ENCODE data around the gene GGCX.

- no peak for TF ChIP-seq ZNF121 (tag by site-specific recombination; IDR thresholded peaks at IDR 0.05)
- no peak for TF ChIP-seq CTCF (tag by site-specific recombination; IDR thresholded peaks at IDR 0.05)
- TF ChIP-seq ZBTB17 (tag by site-specific recombination; IDR thresholded peaks at IDR 0.05): no peak
- TF ChIP-seq ZNF747 (tag by site-specific recombination; IDR thresholded peaks at IDR 0.05): no peak
- TF ChIP-seq ZNF280D (tag by site-specific recombination; IDR thresholded peaks at IDR 0.05): no peak
- TF ChIP-seq ZNF248 (tag by site-specific recombination; IDR thresholded peaks at IDR 0.05): no peak
- no peak for TF ChIP-seq MEIS1 (CRISPR knock-in tag; IDR thresholded peaks at IDR 0.05; ENCODE audit: borderline replicate concordance)
- TF ChIP-seq ZNF146 (tag by site-specific recombination; IDR thresholded peaks at IDR 0.05): no peak
- TF ChIP-seq ZBTB21 (tag by site-specific recombination; IDR thresholded peaks at IDR 0.05): no peak
Measured at GRCh38 chr2:85582492-85582891, 21.2 kb upstream of the GGCX start.

All from HEK293 (cell line).